ENCODE measurements around the gene HHAT.

HHAT gene

DNA sequence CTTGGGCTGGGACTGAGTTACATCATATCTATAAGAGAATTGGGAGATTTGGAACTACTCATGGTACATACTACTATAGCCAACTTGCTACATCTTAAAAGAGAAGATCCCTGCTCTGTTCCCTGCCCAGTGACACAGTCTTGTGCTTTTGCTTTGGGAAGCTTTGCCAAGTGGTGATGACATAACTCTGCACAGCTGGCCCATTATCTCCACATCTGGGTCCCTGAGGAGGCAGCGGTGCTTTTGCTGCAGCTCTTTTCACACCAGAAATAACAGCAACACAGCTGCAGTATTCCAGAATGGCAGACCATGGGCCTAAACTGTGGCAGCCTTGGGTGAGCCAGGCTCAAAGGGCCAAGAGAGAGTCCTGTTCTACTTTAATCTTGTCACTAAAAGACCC lies 296.0 kb downstream of the HHAT start:
- Histone ChIP-seq H3K9me3 (ENCODE audit: low read length) (no peaks in the 10 kb centered on the region), H3K4me1 (ENCODE audit: insufficient read depth, low read length, severe bottlenecking) (no peaks in the 10 kb centered on the region), H3K36me3 (ENCODE audit: insufficient read depth, low read length) (no peaks in the 10 kb centered on the region), H3K27ac (ENCODE audit: low read depth, low read length, poor library complexity, severe bottlenecking) (no peak overlapping the region), H3K79me2 (ENCODE audit: insufficient read depth, low read length) (no peaks in the 10 kb centered on the region), H3K4me2 (ENCODE audit: low read length) (no peak overlapping the region), H3F3A (ENCODE audit: insufficient read depth, low read length) (no peaks in the 10 kb centered on the region), H2AFZ (ENCODE audit: low read length) (no peak overlapping the region), H3K9me2 (ENCODE audit: low read depth, low read length) (no peaks in the 10 kb centered on the region), H3K9ac (ENCODE audit: low read length) (no peak overlapping the region), H3K27me3 (ENCODE audit: insufficient read depth, low read length) (no peaks in the 10 kb centered on the region), H4K20me1 (ENCODE audit: insufficient read depth, low read length) (no peaks in the 10 kb centered on the region), H3K4me3 (ENCODE audit: low read depth, low read length, poor library complexity, severe bottlenecking) (no peak overlapping the region)
- TF ChIP-seq EZH2 (IDR thresholded peaks at IDR 0.05; ENCODE audit: borderline replicate concordance, low read length) (no peak), CTCF (IDR thresholded peaks at IDR 0.05; ENCODE audit: low read length) (no peak)

- TF ChIP-seq EZH2 (IDR thresholded peaks at IDR 0.05; ENCODE audit: borderline replicate concordance, low read length) (no peak), CTCF (IDR thresholded peaks at IDR 0.05; ENCODE audit: low read length) (no peak)
- H3K9me2 ChIP-seq (ENCODE audit: low read depth, low read length) = no peaks in the 10 kb centered on the region
- no peaks in the 10 kb centered on the region for H3K79me2 ChIP-seq (ENCODE audit: insufficient read depth, low read length)
- no peaks in the 10 kb centered on the region for H3K27me3 ChIP-seq (ENCODE audit: insufficient read depth, low read length)
- no peaks in the 10 kb centered on the region for H3K36me3 ChIP-seq (ENCODE audit: insufficient read depth, low read length)
- H3K9me3 ChIP-seq (ENCODE audit: low read length) = no peaks in the 10 kb centered on the region
- no peak overlapping the region for H3K4me2 ChIP-seq (ENCODE audit: low read length)
- H3K9ac ChIP-seq (ENCODE audit: low read length) = no peak overlapping the region
- no peak overlapping the region for H3K4me3 ChIP-seq (ENCODE audit: low read depth, low read length, poor library complexity, severe bottlenecking)
- H2AFZ ChIP-seq (ENCODE audit: low read length) = no peak overlapping the region
- no peaks in the 10 kb centered on the region for H3K4me1 ChIP-seq (ENCODE audit: insufficient read depth, low read length, severe bottlenecking)
- no peaks in the 10 kb centered on the region for H4K20me1 ChIP-seq (ENCODE audit: insufficient read depth, low read length)
- no peaks in the 10 kb centered on the region for H3F3A ChIP-seq (ENCODE audit: insufficient read depth, low read length)
- H3K27ac ChIP-seq (ENCODE audit: low read depth, low read length, poor library complexity, severe bottlenecking) = no peak overlapping the region
Observed at GRCh38 chr1:210625715-210626114, 297.0 kb downstream of the HHAT start.

- H3K79me2 ChIP-seq (ENCODE audit: insufficient read depth, low read length) = no peaks in the 10 kb centered on the region
- no peaks in the 10 kb centered on the region for H3K36me3 ChIP-seq (ENCODE audit: insufficient read depth, low read length)
- no peaks in the 10 kb centered on the region for H3K9me3 ChIP-seq (ENCODE audit: low read length)
- H3K27ac ChIP-seq (ENCODE audit: low read depth, low read length, poor library complexity, severe bottlenecking) = no peak overlapping the region
- H4K20me1 ChIP-seq (ENCODE audit: insufficient read depth, low read length) = no peaks in the 10 kb centered on the region
- no peak overlapping the region for H3K4me2 ChIP-seq (ENCODE audit: low read length)
- H3K4me3 ChIP-seq (ENCODE audit: low read depth, low read length, poor library complexity, severe bottlenecking) = no peak overlapping the region
- H3K27me3 ChIP-seq (ENCODE audit: insufficient read depth, low read length) = no peaks in the 10 kb centered on the region
- no peak overlapping the region for H2AFZ ChIP-seq (ENCODE audit: low read length)
- TF ChIP-seq EZH2 (IDR thresholded peaks at IDR 0.05; ENCODE audit: borderline replicate concordance, low read length) = no peak
- no peak for TF ChIP-seq CTCF (IDR thresholded peaks at IDR 0.05; ENCODE audit: low read length)
- H3K9ac ChIP-seq (ENCODE audit: low read length) = no peak overlapping the region
- no peaks in the 10 kb centered on the region for H3F3A ChIP-seq (ENCODE audit: insufficient read depth, low read length)
- H3K4me1 ChIP-seq (ENCODE audit: insufficient read depth, low read length, severe bottlenecking) = no peaks in the 10 kb centered on the region
- no peaks in the 10 kb centered on the region for H3K9me2 ChIP-seq (ENCODE audit: low read depth, low read length)
Observed at GRCh38 chr1:210626341-210626740, 297.6 kb downstream of the HHAT start.

All from OCI-LY1 (cell line).